GM21528 (cell line): ENCODE measurements around the gene MAPKAPK3.

Source experiments
- ATAC-seq: cut with Tn5 transposase; IDR thresholded peaks from one replicate; pipeline ENCODE4 v1.9.1; 2021; ENCODE audit warnings: mild to moderate bottlenecking, moderate library complexity; ENCODE audit not compliant: unreplicated experiment, low FRiP score

The MAPKAPK3 gene

DNA sequence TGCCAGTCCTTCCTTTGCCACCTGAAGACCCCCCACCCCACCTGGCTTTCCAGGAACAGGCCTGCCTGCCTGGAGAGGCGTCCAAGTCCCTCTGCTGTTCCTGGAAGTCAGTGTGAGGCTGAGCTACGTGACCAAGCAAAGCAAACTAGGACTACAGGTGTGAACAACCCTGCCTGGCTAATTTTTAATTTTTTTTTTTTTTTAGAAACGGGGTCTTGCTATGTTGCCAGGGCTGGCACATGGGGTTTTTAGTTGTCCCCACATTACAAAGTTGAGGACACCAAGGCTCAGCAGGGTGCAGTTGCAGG is 30.2 kb upstream of the MAPKAPK3 start:
- no peak for ATAC-seq

GRCh38 chr3:50587373-50587772 is 29.6 kb upstream of the MAPKAPK3 start:
- ATAC-seq: no peak

DNA sequence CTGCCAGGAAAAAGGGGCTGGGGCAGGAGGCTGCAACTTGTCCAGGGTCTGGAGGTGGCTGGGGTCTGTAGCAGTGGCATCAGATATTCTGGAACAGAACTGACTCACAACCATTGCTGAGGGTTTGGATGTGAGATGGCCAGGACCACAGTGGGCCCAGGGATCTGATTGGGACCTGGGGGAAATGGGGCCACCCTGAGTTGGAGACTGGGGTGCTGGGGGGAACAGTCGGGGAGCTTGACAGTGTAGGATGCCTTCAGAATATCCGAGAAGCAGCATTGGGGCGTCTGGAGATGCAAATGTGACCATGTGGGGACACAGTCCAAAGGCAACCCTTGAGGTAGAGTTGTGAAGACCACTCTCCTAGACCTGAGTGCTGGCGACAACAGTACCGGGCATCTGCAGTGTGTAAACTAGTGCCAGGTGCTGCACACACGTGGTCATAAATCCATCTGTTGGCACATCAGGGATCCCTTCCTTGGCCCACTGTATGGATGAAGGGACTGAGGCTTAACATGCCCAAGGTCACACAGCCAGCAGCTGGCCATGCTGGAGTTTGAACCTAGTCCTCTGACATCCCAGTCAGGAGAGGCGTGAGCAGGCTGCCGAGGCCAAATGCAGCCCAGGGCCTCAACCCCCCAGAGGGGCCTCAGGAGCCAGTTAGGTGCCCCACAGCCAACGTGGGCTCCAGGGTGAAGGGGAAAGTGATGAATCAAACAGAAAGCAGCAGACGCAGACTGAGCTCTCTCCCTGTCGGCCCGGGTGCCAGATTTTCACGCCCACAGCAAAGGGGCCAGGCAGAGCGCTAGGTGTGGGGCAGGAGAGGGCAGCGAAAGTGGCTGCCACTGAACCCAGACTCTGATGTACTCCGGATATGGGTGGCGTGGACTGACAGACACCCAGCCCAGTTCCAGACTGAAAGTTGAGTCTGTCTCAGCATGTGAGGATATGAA is 28.9 kb upstream of the MAPKAPK3 start:
- no peak for ATAC-seq

GRCh38 chr3:50588759-50589433 is 28.1 kb upstream of the MAPKAPK3 start:
- no peak for ATAC-seq

DNA sequence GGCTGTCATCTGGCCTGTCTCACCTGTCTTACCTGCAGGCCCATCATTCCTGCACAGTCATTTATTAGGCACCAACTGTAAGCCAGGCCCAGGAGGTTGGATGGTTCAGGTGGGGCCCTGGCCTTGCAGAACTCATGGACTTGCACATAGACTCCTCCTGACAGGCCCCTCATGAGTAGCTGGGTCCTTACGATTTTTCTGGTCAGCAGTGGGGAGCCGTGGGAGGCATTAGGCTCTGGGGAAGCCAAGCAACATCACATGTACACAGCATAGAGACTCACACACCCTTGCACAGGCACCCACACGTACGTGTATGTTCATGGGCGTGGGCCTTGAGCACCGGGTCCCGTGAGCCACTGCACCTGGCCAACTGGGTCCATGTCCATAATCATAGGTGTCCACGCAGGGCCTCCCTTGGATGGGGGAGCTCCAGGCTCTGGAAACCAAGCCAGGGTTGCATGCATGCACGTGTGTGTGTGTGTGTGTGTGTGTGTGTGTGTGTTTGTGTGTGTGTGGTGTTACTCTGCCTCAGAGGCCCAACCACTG is 25.7 kb upstream of the MAPKAPK3 start:
- ATAC-seq: peak; percentile 10

DNA sequence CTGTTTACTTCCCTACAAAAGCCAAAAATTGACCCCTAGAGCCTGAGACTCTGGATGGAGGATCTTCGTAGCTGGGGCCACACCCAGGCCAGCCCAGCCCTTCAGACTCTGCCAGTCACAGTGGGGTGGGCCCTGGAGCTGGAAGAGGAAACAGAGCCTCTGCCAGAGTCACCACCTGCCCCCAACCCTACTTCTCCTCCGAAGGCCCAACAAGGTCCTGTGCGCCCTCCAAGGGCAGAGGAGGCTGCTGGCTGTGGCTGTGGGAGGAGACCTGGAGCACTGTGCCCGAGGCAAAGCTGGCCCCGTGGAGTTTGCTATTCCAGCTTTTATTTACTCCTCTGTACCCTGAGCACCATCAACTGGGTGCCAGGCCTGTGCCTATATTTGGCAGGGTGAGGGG is 24.4 kb upstream of the MAPKAPK3 start:
- ATAC-seq: no peak

GRCh38 chr3:50594253-50594785 is 22.6 kb upstream of the MAPKAPK3 start:
- no peak for ATAC-seq

DNA sequence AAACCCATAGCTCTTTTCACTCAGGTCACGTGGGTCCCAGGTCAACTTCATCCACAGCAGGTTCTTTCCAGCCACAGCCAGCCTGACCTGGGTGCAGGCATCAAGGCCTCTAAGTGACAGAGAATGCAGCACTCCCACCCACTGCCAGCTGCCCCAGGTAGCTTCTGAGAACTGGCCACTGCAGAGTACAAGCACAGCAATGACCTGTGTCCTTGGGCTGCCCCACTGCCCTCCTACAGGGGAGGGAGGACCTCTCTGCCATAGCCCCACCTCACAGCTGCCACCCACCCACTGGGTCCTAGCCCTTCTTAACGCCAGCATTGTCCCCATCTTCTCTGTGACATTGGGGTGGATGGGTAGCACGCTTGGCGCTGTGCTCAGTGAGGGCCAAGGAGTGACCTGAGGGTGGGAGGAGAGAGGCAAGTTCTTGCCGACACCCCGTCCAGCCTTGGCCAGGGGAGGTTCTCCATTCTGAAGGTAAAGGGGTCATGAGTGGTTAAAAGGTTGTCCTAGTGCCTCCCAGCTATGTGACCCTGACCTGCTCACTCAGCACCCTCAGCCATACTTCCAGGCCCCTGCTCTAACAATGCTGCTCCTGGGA is 17.7 kb upstream of the MAPKAPK3 start:
- no peak for ATAC-seq

DNA sequence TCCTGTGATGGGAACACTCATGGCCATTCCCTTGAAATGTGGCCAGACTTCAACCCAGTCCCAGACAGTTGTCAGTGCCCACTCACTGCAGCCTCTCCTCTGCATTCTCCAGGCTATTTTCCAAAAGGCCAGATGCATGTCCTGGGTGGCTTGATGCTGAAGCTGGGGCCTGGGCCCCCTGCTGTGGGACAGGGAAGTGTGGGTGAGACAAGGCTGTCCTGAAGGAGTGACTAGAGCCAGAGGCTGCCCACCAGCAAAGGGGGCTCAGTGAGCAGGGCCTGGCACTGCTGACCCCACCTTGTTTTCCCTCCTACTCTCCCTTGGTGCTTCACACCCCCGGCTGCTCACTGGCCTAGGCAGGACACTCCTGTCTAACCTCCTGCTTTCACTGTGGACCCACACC is 17.2 kb upstream of the MAPKAPK3 start:
- no peak for ATAC-seq

GRCh38 chr3:50600141-50600753 is 16.7 kb upstream of the MAPKAPK3 start:
- no peak for ATAC-seq

DNA sequence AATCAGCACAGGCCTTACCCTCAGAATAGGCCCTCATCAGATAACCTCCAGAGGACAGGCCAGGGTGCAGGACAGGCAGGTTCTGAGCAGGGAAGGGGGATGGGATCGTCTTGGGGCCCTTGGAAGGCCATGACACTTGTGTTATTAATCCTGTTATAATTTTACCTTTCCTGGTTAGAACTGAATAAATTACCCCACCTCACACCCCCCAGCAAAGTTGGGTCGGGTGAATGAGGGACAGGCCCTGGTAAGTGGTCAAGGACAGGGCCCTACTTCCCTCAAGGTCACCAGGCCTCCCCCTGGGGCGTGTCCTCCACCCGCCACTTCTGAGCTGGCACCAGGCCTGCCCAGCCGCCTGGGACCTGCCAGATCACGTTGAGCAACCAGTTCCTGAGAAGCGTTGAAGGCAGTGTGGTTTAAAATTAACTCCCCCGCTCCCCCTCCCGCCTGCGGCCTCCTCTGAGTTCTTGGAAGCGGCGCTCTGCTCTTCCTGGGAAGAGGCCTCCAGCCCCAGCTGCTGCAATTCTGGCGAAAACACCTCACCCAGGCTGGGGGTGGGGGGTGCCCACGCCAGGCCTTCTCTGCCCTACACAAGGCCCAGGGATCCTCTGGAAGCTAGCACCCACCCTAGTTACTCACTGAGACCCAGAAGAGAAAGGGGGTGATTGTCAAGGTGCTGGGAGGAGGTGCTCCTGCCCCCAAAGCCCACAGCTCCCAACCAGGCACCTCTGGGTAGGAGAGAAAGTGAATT is 15.9 kb upstream of the MAPKAPK3 start:
- ATAC-seq: no peak

- no peak for ATAC-seq
These were observed 14.3 kb upstream of the MAPKAPK3 start for GRCh38 chr3:50602595-50603191.

DNA sequence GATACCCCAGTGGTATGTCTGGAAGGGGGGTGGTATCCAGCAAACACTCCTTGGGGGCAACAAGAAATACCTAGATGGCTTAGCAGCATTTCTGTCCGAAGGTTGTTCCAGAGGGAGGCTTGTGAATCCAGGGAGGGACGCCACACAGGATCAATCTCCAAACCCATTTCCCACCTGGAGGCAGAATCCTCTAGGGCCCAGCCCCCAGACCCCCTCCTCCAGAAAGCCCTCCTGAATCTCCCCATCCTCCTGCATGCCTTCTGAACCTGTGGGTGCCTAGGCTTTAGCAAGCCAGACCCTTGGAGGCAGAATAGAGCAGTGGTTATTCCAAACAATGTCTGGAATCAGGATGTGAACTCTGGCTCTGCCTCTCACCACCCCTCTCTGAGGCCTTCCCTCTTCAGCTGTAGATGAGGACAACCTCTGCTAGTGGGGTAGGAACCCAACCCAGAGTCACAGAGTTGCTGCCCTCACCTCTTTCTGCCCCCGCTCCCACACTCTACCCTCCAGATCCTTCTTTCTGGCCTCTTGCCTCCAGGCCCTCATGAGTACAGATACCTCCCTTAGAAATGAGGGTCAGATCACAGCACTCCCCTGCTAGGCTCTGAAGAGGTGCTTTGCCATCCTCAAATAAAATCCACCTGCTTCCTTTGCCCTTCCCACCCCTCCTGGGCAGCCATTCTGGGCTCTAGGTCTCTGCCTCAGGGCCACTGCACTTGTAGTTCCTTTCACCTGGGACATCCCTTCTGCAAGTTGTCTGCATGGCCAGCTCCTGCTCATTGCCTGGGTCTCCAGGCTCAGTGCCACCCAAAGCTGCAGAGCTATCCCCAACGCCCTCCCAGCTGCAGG is 13.5 kb upstream of the MAPKAPK3 start:
- no peak for ATAC-seq

GRCh38 chr3:50604110-50604621 is 12.8 kb upstream of the MAPKAPK3 start:
- no peak for ATAC-seq

DNA sequence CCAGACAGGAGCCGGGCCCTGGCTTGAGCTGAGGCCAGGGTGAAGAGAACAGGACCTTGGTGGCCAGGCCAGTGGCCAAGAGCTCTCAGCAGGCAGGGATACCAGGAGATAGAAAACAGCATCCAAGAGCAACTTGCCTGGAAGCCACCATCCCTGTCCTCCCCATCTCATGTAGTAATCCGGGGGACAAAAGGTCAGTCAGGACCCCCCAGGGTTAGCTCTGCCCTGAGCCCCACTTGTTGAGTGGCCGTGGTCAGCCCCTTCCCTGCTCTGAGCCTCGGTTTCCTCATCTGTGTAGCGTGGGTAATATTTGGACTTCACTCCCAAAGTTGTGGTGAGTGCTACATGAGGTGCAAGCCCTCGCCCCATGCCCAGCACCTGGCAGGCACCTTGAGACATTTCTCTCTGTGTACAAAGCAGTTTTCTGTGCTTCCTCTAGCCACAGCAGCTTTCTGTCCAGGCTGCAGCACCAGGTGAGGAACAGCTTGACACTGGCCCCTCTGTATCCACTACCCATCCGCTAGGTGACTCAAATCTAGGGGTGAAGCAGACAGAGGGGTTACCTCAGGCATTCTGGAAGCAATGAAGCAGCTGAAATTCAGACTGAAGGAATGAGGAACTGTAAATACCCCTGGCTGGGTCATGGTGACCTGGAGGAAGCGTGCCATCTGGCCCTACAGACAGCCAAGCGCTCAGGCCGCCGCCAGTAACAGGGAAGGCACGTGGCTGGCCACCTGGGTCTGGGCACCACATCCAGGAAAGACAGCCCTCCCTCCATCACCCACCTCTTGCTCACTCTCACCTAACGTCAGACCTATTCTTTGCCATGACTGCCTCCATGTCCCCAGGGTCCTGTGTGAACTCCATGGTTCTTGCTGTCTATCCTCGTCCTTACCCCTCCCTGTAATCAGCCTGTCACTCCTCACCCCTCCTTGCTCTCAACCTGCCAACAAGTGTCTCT is 12.0 kb upstream of the MAPKAPK3 start:
- no peak for ATAC-seq

DNA sequence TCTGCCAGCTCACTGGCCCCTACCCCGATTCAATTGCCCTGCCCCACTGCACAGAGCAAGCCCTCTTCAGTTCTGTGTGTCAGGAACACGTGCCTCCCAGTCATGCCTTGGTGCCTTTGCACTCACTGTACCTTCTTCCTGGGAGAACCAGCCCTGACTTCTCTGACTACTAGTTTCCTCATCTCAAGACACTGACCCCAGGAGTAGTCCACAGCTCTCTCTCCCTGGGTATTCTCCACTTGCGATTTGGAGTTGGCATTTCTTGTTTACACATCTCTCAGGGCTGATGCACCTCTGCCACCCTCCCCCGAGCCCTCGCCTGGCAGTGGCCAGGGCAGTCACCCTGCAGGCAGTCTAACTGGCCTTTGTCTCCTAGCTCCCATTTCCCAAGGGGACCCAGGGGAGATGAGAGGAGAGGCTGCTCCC is 11.0 kb upstream of the MAPKAPK3 start:
- ATAC-seq: no peak

DNA sequence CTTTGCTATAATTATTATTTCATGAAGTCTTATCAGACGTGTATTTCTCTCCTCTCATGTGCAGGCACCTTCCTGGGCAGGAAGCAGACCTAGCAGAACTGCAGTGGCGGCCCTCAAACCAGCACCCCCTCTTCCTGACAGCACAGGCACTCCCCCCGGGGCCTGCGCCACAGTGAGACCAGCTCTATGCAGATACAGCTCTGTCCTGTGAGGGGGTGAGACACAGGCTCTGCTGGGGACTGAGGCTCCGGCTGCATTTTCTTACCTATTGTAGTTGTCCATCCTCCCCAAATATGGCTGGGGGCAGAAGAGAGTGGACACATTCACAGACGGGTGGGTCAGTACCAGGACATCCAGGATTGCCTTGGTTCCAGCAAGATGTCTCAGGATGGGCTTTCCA is 10.4 kb upstream of the MAPKAPK3 start:
- no peak for ATAC-seq
